H1 (cell line): ENCODE measurements around the gene ACADVL. TPM values are rescaled to one million over a fixed set of nuclear protein-coding genes. Genes with fewer than 3 reads are reported as not detected.

Experiments used
- CEBPB ChIP-seq: IDR thresholded peaks from 2 replicates; pipeline ENCODE4 v1.6.1; 2012; ENCODE audit warnings: low read depth, low read length
- CHD2 ChIP-seq: IDR thresholded peaks from 2 replicates; pipeline ENCODE4 v1.6.1; 2012; ENCODE audit warnings: low read length, improper control_type of control experiment
- JUN ChIP-seq: IDR thresholded peaks from 2 replicates; pipeline ENCODE4 v1.6.1; 2011; ENCODE audit warnings: low read depth, mild to moderate bottlenecking, improper control_type of control experiment, low read length
- RFX5 ChIP-seq: IDR thresholded peaks from 2 replicates; pipeline ENCODE4 v1.6.1; 2011; ENCODE audit warnings: low read depth, low read length, improper control_type of control experiment, borderline replicate concordance
- TAF1 ChIP-seq: IDR thresholded peaks from 2 replicates; pipeline ENCODE4 v1.6.1; 2011; ENCODE audit warnings: mild to moderate bottlenecking, low read depth, low read length
- TBP ChIP-seq: IDR thresholded peaks from 2 replicates; pipeline ENCODE4 v1.6.1; 2011; ENCODE audit warnings: low read depth, low read length, improper control_type of control experiment
- polyA plus RNA-seq, 7 experiments: library from polyadenylated mRNA; depleted of rRNA in 3 of 7; stranded (reverse) in 5 of 7; unstranded in 2 of 7; fragments of >200 nt in 5 of 7; fragments of 200-250 nt in 2 of 7; gene quantifications; 1 replicate in 5 of 7; 2 replicates in 1 of 7; 4 replicates in 1 of 7; pipeline versions ENCODE4 v1.2.1 to v1.2.3, GENCODE V29; 2011 to 2013; ENCODE audit warnings: missing spikeins in 2 of 7, mixed read lengths in 2 of 7
- total RNA-seq: library from RNA; stranded (reverse); fragmentation: NEBNext Ultra II Directional; extraction: Animal tissue kit (Norgen Biotek cat#: 25700); gene quantifications from 2 replicates; pipeline ENCODE4 v1.2.1, GENCODE V29; 2021
- TF ChIP-seq, protein P1 (sequence below): IDR thresholded peaks from 2 replicates; pipeline ENCODE4 v1.6.1; 2011; ENCODE audit warnings: low read depth, mild to moderate bottlenecking, low read length; ENCODE audit not compliant: insufficient read depth

ACADVL gene
- total and polyA plus RNA-seq, 2 of the 8 experiments (the other 6 are each of a cell fraction or from before 2014, with no cell fraction given): 181 to 231 TPM

DNA sequence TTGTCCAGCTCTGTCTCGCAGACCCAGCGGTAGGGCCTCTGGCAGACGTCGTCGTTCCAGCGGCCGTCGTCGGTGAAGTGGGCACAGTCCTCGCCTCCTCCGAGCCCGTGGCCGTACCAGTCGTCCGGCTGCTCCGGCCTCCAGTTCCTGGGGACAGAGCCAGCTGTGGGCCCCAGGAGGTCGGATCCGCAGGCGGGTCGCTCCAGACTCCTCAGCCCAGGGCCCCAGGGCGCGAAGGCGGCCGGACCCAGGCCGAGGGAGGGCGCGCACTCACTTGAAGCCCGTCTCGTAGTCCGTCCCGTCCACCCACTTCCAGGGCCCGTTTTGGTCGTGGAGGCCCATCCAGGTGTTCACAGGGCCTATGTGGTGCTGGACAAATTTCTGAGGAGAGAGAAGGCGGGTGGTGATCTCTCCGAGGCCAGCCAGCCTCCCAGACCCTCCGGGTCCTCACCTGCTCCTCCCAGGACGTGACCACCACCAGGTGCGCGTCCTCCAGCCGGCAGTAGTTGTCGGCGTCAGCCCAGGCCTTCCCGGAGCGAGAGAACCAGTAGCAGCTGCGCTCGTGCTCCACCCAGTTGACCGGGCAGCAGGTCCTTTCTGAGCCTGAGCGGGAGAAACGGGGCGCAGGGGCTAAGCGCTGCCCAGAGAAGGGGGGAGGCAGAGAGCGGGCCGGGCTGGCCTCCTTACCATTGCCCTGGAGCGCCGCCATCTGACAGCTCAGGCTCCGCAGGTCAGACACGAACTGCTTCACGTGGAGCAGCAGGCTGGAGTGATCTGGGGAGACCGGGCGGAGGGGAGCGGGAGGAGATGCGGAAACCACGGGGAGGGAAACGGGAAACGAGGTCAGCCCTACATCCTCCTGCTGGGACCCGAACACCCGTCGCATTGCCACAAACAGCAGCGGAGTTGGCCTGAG is 45.8 kb upstream of the ACADVL start (continued):
- peak; percentile 21; the same call in 1 of the 2 replicates for TF ChIP-seq CHD2
- no peak for TF ChIP-seq CEBPB
- TF ChIP-seq TBP: peak; percentile 84
- peak; percentile 57; the same call in 1 of the 2 replicates for TF ChIP-seq TAF1
- TF ChIP-seq JUN: no peak
- TF ChIP-seq RFX5: peak; percentile 11; the same call in 1 of the 2 replicates
- TF ChIP-seq, protein P1, sequence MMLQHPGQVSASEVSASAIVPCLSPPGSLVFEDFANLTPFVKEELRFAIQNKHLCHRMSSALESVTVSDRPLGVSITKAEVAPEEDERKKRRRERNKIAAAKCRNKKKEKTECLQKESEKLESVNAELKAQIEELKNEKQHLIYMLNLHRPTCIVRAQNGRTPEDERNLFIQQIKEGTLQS: no peak
